Measurements from ENCODE around the gene DIPK2A. TPM values are rescaled to one million over a fixed set of nuclear protein-coding genes. Genes with fewer than 3 reads are reported as not detected.

DIPK2A gene
- 13.6 and 16.2 TPM in 2 replicates for total RNA-seq

GRCh38 chr3:143971359-143972154, at the start of gene DIPK2A:
Gene DIPK2A, plus strand, starts transcription at chr3:143971823. Its CDS starts 510 bp downstream, at chr3:143972333.

Other genes with a start within 250 kb of the DIPK2A start
- gene SLC9A9, start 123.4 kb upstream of the DIPK2A start, total RNA-seq: 4.2 and 4.5 TPM in 2 replicates